ENCODE data around the gene FZD4.

Gene FZD4

DNA sequence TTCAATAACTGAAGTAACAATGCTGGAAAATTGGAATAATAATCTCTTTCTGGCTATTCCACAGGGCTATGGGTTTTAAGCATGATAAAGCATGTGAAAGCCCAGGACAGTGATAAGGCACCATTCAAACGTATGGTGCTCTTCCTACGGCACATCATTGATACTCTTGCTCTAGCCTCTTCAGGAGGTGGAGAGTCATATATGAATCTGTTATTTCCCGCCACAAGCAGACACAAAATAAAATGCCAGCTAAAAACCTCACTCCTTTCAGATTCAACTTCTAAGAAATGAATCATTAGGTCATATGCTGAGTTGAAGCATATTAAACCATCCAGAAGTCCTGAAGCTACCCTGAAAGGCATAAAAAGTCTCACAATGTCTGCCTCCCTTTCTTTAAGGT is 49.9 kb downstream of the FZD4 start:
- no peak for FAIRE-seq

DNA sequence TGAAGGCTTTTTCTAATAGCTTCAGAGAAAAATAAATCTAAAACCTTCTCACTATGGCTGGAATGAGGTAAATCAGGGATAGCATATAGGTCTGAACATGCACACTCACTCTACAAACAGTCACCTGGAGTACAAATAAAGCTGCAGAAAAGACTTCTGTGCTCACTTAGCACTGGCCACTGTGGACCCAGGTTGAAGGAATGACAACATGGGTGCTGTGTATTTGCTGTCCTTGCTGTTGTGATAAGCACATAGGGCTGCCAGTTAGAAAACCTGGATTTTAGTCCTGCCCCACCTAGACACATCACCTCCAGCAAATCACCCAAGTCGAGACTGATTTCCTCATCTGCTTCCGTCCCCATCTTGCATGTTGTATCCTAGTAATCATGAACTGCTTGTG is 51.2 kb downstream of the FZD4 start:
- FAIRE-seq, result no peak

GRCh38 chr11:86902345-86902744 is 52.9 kb downstream of the FZD4 start:
- FAIRE-seq, result no peak

GRCh38 chr11:86901599-86901998 is 53.6 kb downstream of the FZD4 start:
- no peak for FAIRE-seq

DNA sequence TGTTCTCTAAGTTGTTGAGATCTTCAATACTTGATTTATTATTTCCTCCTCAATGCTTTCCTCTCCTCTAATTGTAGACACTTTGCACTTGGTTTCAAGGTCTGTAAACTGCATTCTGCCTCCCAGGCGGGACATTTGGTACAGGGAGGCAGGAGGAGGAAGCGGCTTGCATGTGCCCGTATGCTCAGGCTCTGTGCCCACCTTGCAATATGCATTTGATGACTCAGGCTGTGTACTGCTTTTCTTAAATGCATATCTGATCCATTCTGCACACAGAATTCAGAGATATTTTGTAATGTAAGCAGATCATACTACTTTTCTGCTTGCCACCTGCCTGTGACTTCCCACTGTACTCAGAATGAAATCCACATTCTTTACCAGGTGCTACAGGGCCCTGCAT is 55.0 kb downstream of the FZD4 start:
- no peak for FAIRE-seq

DNA sequence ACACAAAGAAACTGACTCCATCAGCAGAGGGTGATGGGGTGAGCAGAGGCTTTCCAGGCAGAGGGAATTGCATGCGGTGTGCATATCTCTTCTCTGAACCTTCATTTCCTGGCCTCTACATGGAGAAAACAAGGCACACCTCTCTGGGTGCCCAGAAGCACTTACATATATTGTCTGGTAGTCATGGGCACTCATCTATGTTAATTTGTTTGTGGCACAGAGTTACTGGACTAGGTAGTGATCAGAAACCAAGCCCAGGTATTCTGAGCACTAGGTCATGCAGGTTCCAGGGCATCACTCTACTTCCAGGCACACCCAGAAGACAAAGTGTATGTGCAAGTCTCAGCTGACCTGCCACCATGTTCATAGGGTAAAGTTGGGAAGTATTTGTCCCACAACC is 56.5 kb downstream of the FZD4 start:
- FAIRE-seq, result no peak

GRCh38 chr11:86896441-86896841 is 58.8 kb downstream of the FZD4 start:
- FAIRE-seq, result no peak

All from G401.6 (cell line).